Lower lobe of right lung (tissue), 2 donors: ENCODE measurements around the gene RAB11FIP2. TPM values are rescaled to one million over a fixed set of nuclear protein-coding genes. Genes with fewer than 3 reads are reported as not detected.

Experiments
- ATAC-seq, 2 donors: fragments of 200-7000 bp; cut with Tn5 transposase; one replicate each; pipeline ENCODE4 v1.9.1; 2020 to 2022; ENCODE audit warnings: mild to moderate bottlenecking in 2 of 2, moderate library complexity in 2 of 2
- DNase-seq: peaks from one replicate; pipeline ENCODE4 v3.0.0-alpha.2; 2020
- H3K27ac ChIP-seq: fragments of 200-600 bp; one replicate; pipeline ENCODE4 v1.8.0; 2022
- H3K27me3 ChIP-seq: fragments of 200-600 bp; one replicate; pipeline ENCODE4 v1.8.0; 2022; ENCODE audit warnings: low read depth
- H3K36me3 ChIP-seq: fragments of 200-600 bp; one replicate; pipeline ENCODE4 v1.8.0; 2022; ENCODE audit warnings: mild to moderate bottlenecking
- H3K4me1 ChIP-seq: fragments of 200-600 bp; one replicate; pipeline ENCODE4 v1.8.0; 2022
- H3K4me3 ChIP-seq: fragments of 200-600 bp; one replicate; pipeline ENCODE4 v1.8.0; 2022; ENCODE audit warnings: mild to moderate bottlenecking
- H3K9me3 ChIP-seq: fragments of 200-600 bp; one replicate; pipeline ENCODE4 v1.8.0; 2022
- intact Hi-C: fragments of 100-400 bp; cut with DNase I; formaldehyde crosslinking; loops from one replicate; pipeline ENCODE4 v1.11.0; 2022
- total RNA-seq: library from RNA; stranded (reverse); fragmentation: NEBNext Ultra II Directional; extraction: Animal tissue kit (Norgen Biotek cat#: 25700); gene quantifications from one replicate; pipeline ENCODE4 v1.2.1, GENCODE V29; 2021
- TF ChIP-seq, protein P1 (sequence below): fragments of 200-600 bp; IDR thresholded peaks from one replicate; pipeline ENCODE4 v1.8.0; 2022; ENCODE audit warnings: antibody characterized with exemption, mild to moderate bottlenecking
- donor health status: DM: no; HTN: yes; CAD: no; lungs with severe emphysema.

Gene RAB11FIP2
- total RNA-seq, 1 donor from 2014 or later: 31.0 TPM

GRCh38 chr10:118052816-118053215 is 6.1 kb upstream of the RAB11FIP2 start:
- H3K4me1 ChIP-seq: no peaks in the 10 kb centered on the region
- H3K27me3 ChIP-seq: no peaks in the 10 kb centered on the region
- ATAC-seq (no peak), DNase-seq (no peak)
- no peaks in the 10 kb centered on the region for H3K9me3 ChIP-seq
- TF ChIP-seq, protein P1, sequence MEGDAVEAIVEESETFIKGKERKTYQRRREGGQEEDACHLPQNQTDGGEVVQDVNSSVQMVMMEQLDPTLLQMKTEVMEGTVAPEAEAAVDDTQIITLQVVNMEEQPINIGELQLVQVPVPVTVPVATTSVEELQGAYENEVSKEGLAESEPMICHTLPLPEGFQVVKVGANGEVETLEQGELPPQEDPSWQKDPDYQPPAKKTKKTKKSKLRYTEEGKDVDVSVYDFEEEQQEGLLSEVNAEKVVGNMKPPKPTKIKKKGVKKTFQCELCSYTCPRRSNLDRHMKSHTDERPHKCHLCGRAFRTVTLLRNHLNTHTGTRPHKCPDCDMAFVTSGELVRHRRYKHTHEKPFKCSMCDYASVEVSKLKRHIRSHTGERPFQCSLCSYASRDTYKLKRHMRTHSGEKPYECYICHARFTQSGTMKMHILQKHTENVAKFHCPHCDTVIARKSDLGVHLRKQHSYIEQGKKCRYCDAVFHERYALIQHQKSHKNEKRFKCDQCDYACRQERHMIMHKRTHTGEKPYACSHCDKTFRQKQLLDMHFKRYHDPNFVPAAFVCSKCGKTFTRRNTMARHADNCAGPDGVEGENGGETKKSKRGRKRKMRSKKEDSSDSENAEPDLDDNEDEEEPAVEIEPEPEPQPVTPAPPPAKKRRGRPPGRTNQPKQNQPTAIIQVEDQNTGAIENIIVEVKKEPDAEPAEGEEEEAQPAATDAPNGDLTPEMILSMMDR: no peak
- intact Hi-C loops: no loop called here
- H3K4me3 ChIP-seq: no peak overlapping the region
- H3K27ac ChIP-seq: no peak overlapping the region
- H3K36me3 ChIP-seq: no peaks in the 10 kb centered on the region

DNA sequence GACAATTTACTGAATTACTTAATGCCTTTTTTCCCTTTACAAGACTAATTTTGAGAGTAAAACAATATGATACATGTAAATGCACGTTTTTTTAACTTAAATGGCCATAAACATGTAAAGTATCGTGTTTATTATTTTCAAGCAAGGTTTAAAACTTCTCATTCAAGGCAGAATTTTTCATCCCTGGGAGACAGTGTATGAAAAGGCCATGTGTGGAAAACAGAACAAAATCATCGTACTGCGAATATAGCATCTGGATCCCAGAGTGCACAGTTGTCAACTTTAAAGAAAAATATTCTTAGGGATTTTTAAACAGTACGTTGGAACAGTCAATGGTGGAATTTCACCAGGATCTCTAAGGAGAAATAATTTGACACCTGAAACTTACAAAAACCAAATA is 1.1 kb upstream of the RAB11FIP2 start:
- Histone ChIP-seq H3K36me3 (no peaks in the 10 kb centered on the region), H3K4me1 (peaks cover 30% of the 10 kb centered on the region), H3K9me3 (no peaks in the 10 kb centered on the region), H3K27ac (no peak overlapping the region), H3K4me3 (no peak overlapping the region), H3K27me3 (no peaks in the 10 kb centered on the region)
- TF ChIP-seq, protein P1: no peak
- ATAC-seq (no peak), DNase-seq (no peak)
- intact Hi-C loops: no loop called here

GRCh38 chr10:118047157-118047719 is 497 bp upstream of the RAB11FIP2 start:
- DNase-seq (no peak), ATAC-seq (peak in 1 of 2 donors; percentile 40)
- peaks cover 36% of the 10 kb centered on the region for H3K4me1 ChIP-seq

GRCh38 chr10:118045837-118046394 is 825 bp downstream of the RAB11FIP2 start:
- TF ChIP-seq, protein P1: no peak
- no peaks in the 10 kb centered on the region for H3K27me3 ChIP-seq
- H3K9me3 ChIP-seq: no peaks in the 10 kb centered on the region
- H3K4me1 ChIP-seq: peaks cover 44% of the 10 kb centered on the region
- ATAC-seq (peak; percentile 61 to 73), DNase-seq (peak; percentile 70)
- H3K27ac ChIP-seq: peak overlapping the region; percentile 92
- intact Hi-C loops: no loop called here
- H3K36me3 ChIP-seq: no peaks in the 10 kb centered on the region
- H3K4me3 ChIP-seq: peak overlapping the region; percentile 83

More at GRCh38 chr10:118047157-118047719, 497 bp upstream of the RAB11FIP2 start:
- intact Hi-C loops: no loop called here
- Histone ChIP-seq H3K27ac (peak overlapping the region; percentile 92), H3K27me3 (no peaks in the 10 kb centered on the region), H3K36me3 (no peaks in the 10 kb centered on the region), H3K4me3 (peak overlapping the region; percentile 83), H3K9me3 (no peaks in the 10 kb centered on the region)
- TF ChIP-seq, protein P1: no peak

DNA sequence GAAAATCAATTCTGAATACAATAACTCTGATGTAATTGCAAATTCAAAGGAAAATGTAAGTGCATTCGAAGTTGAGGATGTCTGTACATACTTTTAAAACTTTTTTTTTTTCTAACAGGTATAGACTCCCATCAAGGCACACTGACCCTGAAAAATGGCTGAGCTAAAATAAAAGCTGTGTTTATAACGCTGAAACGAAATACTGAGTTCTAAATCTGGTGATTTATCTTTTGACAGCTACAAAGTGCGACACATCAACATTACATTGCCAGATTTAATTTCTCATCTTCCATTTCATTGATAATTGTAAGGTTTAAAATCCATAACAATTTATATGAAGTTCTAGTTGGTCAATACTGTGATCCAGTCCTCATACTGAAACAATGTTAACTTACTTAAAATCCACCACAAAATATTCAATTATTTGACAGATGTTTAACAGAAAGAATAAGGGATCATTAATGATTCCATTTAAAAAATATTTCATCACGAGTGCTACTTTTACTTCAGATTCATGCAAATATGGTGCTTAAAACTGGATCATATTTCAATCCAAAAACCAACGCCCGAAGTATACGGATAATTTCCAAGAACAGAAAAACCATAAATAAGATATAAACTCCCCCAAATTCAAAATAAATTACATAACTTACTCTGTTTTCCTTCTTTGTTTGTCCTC is 1.4 kb downstream of the RAB11FIP2 start:
- intact Hi-C loops: no loop called here
- peak overlapping the region; percentile 92 for H3K27ac ChIP-seq

More for the DNA sequence above, 1.4 kb downstream of the RAB11FIP2 start:
- ATAC-seq (no peak), DNase-seq (no peak)
- TF ChIP-seq, protein P1: no peak
- peaks cover 44% of the 10 kb centered on the region for H3K4me1 ChIP-seq
- peak overlapping the region; percentile 83 for H3K4me3 ChIP-seq
- no peaks in the 10 kb centered on the region for H3K36me3 ChIP-seq
- no peaks in the 10 kb centered on the region for H3K27me3 ChIP-seq
- no peaks in the 10 kb centered on the region for H3K9me3 ChIP-seq
